ENCODE results near the gene ANKLE1. TPM values are rescaled to one million over a fixed set of nuclear protein-coding genes. Genes with fewer than 3 reads are reported as not detected.

ANKLE1 gene
- total RNA-seq, 1 experiment from 2014 or later, result 16.5 TPM

- no CpG with 5 or more reads among the region's 40 CpGs for WGBS (ENCODE audit: extremely low coverage, insufficient read length, low lambda C conversion rate)
- TF ChIP-seq CTCF (conservative IDR thresholded peaks at IDR 0.05), result no peak
- H3K9ac ChIP-seq (ENCODE audit: extremely low read depth, insufficient read length, low read length), result no peak overlapping the region
- DNase-seq, result no peak
- no peak overlapping the region for H2BK20ac ChIP-seq (ENCODE audit: low read depth, low read length, poor library complexity, severe bottlenecking)
- Mint-ChIP-seq H3K9me3 (no peaks in the 10 kb centered on the region), H3K4me1 (peaks cover 3% of the 10 kb centered on the region in 2 experiments; a peak in 2 of 4 replicates), H3K36me3 (ENCODE audit: insufficient read depth in 1 of 3, low read depth in 3 of 3) (peaks cover 22 to 50% (median 34%) of the 10 kb centered on the region in 3 experiments; a peak in 6 of 7 replicates), H3K27ac (no peak overlapping the region; a peak in 1 of 7 replicates), H3K4me3 (no peak overlapping the region), H3K27me3 (ENCODE audit: low read depth) (peaks cover 2% of the 10 kb centered on the region; the same call in 1 of the 2 replicates)
- H4K91ac ChIP-seq (ENCODE audit: insufficient read length, low read depth, low read length), result no peak overlapping the region
- H3K23ac ChIP-seq (ENCODE audit: insufficient read length, low read depth, low read length), result no peak overlapping the region
- no peaks in the 10 kb centered on the region for H3K79me1 ChIP-seq (ENCODE audit: insufficient read depth, low read depth, low read length, poor library complexity, severe bottlenecking)
- no peak overlapping the region for H4K8ac ChIP-seq (replicated peaks; ENCODE audit: insufficient read length, low read depth, low read length)
- H3K23me2 ChIP-seq (ENCODE audit: insufficient read length, low read depth, low read length, poor library complexity, severe bottlenecking), result no peaks in the 10 kb centered on the region
- no peak overlapping the region for H3K4me2 ChIP-seq (ENCODE audit: insufficient read depth, insufficient read length, low read length)
- H4K5ac ChIP-seq (ENCODE audit: insufficient read length, low read depth, low read length), result no peak overlapping the region
- no peaks in the 10 kb centered on the region for H3K4me1 ChIP-seq (ENCODE audit: insufficient read depth, low read length)
- no peak overlapping the region for H3T11ph ChIP-seq (ENCODE audit: low read length)
- no peak overlapping the region for H2BK5ac ChIP-seq (ENCODE audit: insufficient read length, low read length)
- H3K27me3 ChIP-seq (ENCODE audit: insufficient read depth, low read length), result no peaks in the 10 kb centered on the region
- H3K56ac ChIP-seq (ENCODE audit: insufficient read length, low read depth, low read length), result no peak overlapping the region
- no peak overlapping the region for H3K14ac ChIP-seq (ENCODE audit: insufficient read depth, low read length)
- H3K9me3 ChIP-seq (ENCODE audit: control insufficient read depth, low read depth, low read length), result no peaks in the 10 kb centered on the region
- H2BK12ac ChIP-seq (ENCODE audit: insufficient read length, low read depth, low read length), result no peak overlapping the region
- no peak overlapping the region for H3K4ac ChIP-seq (ENCODE audit: low read depth, low read length)
- no peak overlapping the region for H2BK15ac ChIP-seq (ENCODE audit: low read depth, low read length)
- H3K27ac ChIP-seq (ENCODE audit: insufficient read length, low read depth, low read length), result no peak overlapping the region
- no peak overlapping the region for H2BK120ac ChIP-seq (ENCODE audit: low read depth, low read length, poor library complexity, severe bottlenecking)
- H3K18ac ChIP-seq (ENCODE audit: insufficient read length, low read depth, low read length), result no peak overlapping the region
- H2AK5ac ChIP-seq (ENCODE audit: insufficient read length, low read length), result no peak overlapping the region
- H2AFZ ChIP-seq (ENCODE audit: low read length), result no peak overlapping the region
- no peaks in the 10 kb centered on the region for H4K20me1 ChIP-seq (ENCODE audit: control insufficient read depth, insufficient read depth, insufficient read length)
- H3K79me2 ChIP-seq (ENCODE audit: insufficient read depth, low read length), result no peaks in the 10 kb centered on the region
Observed at GRCh38 chr19:17319473-17320238, 38.0 kb downstream of the ANKLE1 start.

All from H9 (cell line).